ENCODE measurements around the gene KLHL29. TPM values are rescaled to one million over a fixed set of nuclear protein-coding genes. Genes with fewer than 3 reads are reported as not detected.

Gene KLHL29
- total and polyA plus RNA-seq, 2 donors (not counting 1 experiment from before 2014, with no cell fraction given): 1.3 to 3.4 TPM

GRCh38 chr2:23690421-23691105 is 305.6 kb downstream of the KLHL29 start:
- 95% methylated on average over 27 of the region's 31 CpGs for WGBS (ENCODE audit: insufficient coverage)
- ChIA-PET POLR2A (no interaction called here), CTCF (no interaction called here)
- Histone ChIP-seq H4K20me1 (ENCODE audit: control insufficient read depth, insufficient read depth, low read length, poor library complexity, severe bottlenecking) (no peaks in the 10 kb centered on the region), H3K4me1 (ENCODE audit: control insufficient read depth in 2 of 2, insufficient read depth in 2 of 2, low read length in 2 of 2) (no peaks in the 10 kb centered on the region), H3K79me2 (ENCODE audit: control insufficient read depth, insufficient read depth, low read length) (no peaks in the 10 kb centered on the region), H3K27me3 (replicated peaks in 1 of 4; ENCODE audit: control extremely low read depth in 1 of 4, control insufficient read depth in 3 of 4, insufficient read depth in 4 of 4, low read length in 3 of 4) (no peaks in the 10 kb centered on the region), H3K36me3 (replicated peaks in 1 of 2; ENCODE audit: control extremely low read depth in 1 of 2, control insufficient read depth in 1 of 2, extremely low read depth in 1 of 2, insufficient read depth in 2 of 2, low read length in 1 of 2) (no peaks in the 10 kb centered on the region), H3K9me3 (ENCODE audit: control extremely low read depth in 1 of 3, control insufficient read depth in 2 of 3, insufficient read depth in 1 of 3, low read length in 2 of 3) (no peaks in the 10 kb centered on the region), H3K4me2 (replicated peaks; ENCODE audit: low read depth, low read length, poor library complexity, severe bottlenecking) (no peak overlapping the region), H3K27ac (ENCODE audit: low read length in 2 of 2) (no peak overlapping the region), H3K4me3 (ENCODE audit: control extremely low read depth in 1 of 5, extremely low read depth in 1 of 5, insufficient read depth in 1 of 5, low read depth in 2 of 5, low read length in 4 of 5) (no peak overlapping the region), H3K9ac (ENCODE audit: low read length) (no peak overlapping the region), H2AFZ (ENCODE audit: insufficient read depth, low read depth, low read length, poor library complexity, severe bottlenecking) (no peak overlapping the region)
- TF ChIP-seq CTCF (IDR thresholded peaks at IDR 0.05) (no peak), EZH2 (IDR thresholded peaks at IDR 0.05; ENCODE audit: borderline replicate concordance, insufficient read depth, low read depth, low read length, poor library complexity, severe bottlenecking) (no peak)
- ATAC-seq (ENCODE audit: low read depth) (no peak), DNase-seq (no peak)
- intact Hi-C loops (cut with micrococcal nuclease): no loop called here
- Mint-ChIP-seq H3K9me3 (ENCODE audit: insufficient read depth) (no peaks in the 10 kb centered on the region), H3K27me3 (no peaks in the 10 kb centered on the region), H3K4me1 (no peaks in the 10 kb centered on the region), H3K4me3 (no peak overlapping the region), H3K27ac (no peak overlapping the region)

GRCh38 chr2:23691106-23691470 is 306.1 kb downstream of the KLHL29 start:
- intact Hi-C loops (cut with micrococcal nuclease): no loop called here
- Histone ChIP-seq H3K9me3 (ENCODE audit: control extremely low read depth in 1 of 3, control insufficient read depth in 2 of 3, insufficient read depth in 1 of 3, low read length in 2 of 3) (no peaks in the 10 kb centered on the region), H3K4me1 (ENCODE audit: control insufficient read depth in 2 of 2, insufficient read depth in 2 of 2, low read length in 2 of 2) (no peaks in the 10 kb centered on the region), H3K27me3 (replicated peaks in 1 of 4; ENCODE audit: control extremely low read depth in 1 of 4, control insufficient read depth in 3 of 4, insufficient read depth in 4 of 4, low read length in 3 of 4) (no peaks in the 10 kb centered on the region), H4K20me1 (ENCODE audit: control insufficient read depth, insufficient read depth, low read length, poor library complexity, severe bottlenecking) (no peaks in the 10 kb centered on the region), H3K4me3 (ENCODE audit: control extremely low read depth in 1 of 5, extremely low read depth in 1 of 5, insufficient read depth in 1 of 5, low read depth in 2 of 5, low read length in 4 of 5) (no peak overlapping the region), H3K36me3 (replicated peaks in 1 of 2; ENCODE audit: control extremely low read depth in 1 of 2, control insufficient read depth in 1 of 2, extremely low read depth in 1 of 2, insufficient read depth in 2 of 2, low read length in 1 of 2) (no peaks in the 10 kb centered on the region), H3K4me2 (replicated peaks; ENCODE audit: low read depth, low read length, poor library complexity, severe bottlenecking) (no peak overlapping the region), H3K79me2 (ENCODE audit: control insufficient read depth, insufficient read depth, low read length) (no peaks in the 10 kb centered on the region), H3K27ac (ENCODE audit: low read length in 2 of 2) (no peak overlapping the region), H3K9ac (ENCODE audit: low read length) (no peak overlapping the region), H2AFZ (ENCODE audit: insufficient read depth, low read depth, low read length, poor library complexity, severe bottlenecking) (no peak overlapping the region)
- H3K27me3 Mint-ChIP-seq: no peaks in the 10 kb centered on the region
- no peak for TF ChIP-seq CTCF (IDR thresholded peaks at IDR 0.05)
- TF ChIP-seq EZH2 (IDR thresholded peaks at IDR 0.05; ENCODE audit: borderline replicate concordance, insufficient read depth, low read depth, low read length, poor library complexity, severe bottlenecking): no peak
- no peaks in the 10 kb centered on the region for H3K9me3 Mint-ChIP-seq (ENCODE audit: insufficient read depth)
- DNase-seq (no peak), ATAC-seq (ENCODE audit: low read depth) (no peak)
- 98% methylated on average over 10 of the region's 10 CpGs for WGBS (ENCODE audit: insufficient coverage)
- ChIA-PET POLR2A (no interaction called here), CTCF (no interaction called here)
- H3K4me1 Mint-ChIP-seq: no peaks in the 10 kb centered on the region
- no peak overlapping the region for H3K27ac Mint-ChIP-seq
- no peak overlapping the region for H3K4me3 Mint-ChIP-seq

Data from B cell (primary cell).